GM19035 (cell line): Measurements from ENCODE around the gene TBPL1.

ENCODE experiments used
- ATAC-seq: cut with Tn5 transposase; IDR thresholded peaks from one replicate; pipeline ENCODE4 v1.9.1; 2021; ENCODE audit not compliant: unreplicated experiment

The TBPL1 gene

GRCh38 chr6:134039116-134039515 lies 86.1 kb downstream of the TBPL1 start:
- no peak for ATAC-seq
